ENCODE data around the gene ITGB6.
A peak's percentile ranks its signal among the peaks of the same experiment; 100 is the strongest.

The ITGB6 gene

DNA sequence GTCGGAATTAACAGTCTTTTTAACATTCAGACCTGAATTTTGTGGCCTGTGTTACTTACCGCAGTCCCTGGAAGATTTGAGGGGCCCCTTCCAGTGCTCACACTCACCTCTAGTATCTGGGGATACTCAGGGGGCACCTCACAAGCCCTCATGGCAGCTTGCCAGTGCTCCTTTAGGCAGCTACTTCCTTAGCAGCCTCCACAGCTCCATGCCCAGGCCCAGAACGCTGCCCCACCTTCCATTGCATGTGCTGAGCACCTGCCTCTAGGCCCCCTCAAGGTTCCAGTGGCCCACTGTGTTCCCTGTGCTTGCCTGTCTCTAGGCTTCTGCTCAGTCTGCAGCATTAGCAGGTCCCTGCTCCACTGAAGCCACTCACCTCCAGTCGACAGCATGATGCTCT is 107.6 kb downstream of the ITGB6 start:
- DNase-seq, result no peak

DNA sequence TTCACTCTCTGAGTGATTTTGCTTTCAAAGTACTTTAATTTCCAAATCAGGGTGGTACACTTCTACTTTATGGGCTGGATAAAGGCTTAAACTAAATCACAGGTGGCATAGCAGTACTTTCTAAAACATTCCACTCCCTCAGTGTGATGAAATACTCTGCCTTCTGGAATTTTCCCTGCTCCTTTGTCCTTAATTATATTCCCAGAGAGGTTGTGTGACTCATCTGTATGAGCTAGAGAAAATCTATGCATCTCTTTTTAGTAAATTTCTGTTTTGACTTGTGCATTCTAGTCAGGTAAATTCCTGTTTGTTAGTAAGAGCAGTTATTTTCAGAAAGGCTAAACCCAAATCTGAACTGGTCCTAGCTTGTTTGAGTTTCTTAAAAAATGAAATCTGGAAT is 108.7 kb downstream of the ITGB6 start:
- DNase-seq, result no peak

DNA sequence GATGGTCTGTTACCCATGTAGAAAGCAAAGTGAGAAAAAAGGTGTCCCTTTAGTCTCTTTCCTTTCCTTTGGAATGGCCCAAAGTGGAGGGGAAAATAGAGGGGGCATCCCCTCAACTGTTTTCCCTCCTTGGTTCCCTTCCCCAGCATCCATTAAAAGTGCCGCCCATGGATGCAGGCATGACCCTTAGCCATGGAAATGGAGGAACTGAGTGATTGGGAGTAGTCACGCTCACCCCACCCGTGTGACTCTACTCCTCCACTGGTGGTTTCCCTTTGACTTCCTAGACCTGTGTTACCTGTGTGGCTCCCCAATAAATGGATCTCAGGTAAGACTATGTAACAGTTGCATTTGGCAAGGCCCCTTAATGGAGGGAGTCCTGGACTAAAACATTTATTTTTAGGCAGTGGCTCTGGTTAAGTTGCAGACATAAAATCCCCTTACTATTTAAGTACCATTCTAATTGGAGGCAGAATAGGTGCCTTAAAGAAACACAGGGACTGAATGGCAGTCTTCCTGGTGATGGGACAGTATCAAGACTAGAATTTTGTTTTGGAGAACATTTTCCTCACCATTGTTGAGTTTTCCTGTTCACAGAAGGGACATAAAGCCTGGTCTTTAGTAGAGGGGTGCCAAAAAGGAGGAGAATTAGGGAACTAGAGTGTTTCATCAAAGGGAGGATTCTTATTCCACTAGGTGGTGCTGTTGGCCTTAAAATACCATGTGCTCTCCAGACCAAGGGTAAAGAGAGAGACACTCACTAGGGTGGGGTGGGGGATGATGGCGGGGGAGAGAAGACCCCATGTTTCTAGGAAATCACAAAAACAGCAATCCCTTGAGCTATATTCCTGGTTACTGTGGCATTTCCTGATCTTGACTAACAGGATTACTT is 112.0 kb downstream of the ITGB6 start:
- no peak for DNase-seq

DNA sequence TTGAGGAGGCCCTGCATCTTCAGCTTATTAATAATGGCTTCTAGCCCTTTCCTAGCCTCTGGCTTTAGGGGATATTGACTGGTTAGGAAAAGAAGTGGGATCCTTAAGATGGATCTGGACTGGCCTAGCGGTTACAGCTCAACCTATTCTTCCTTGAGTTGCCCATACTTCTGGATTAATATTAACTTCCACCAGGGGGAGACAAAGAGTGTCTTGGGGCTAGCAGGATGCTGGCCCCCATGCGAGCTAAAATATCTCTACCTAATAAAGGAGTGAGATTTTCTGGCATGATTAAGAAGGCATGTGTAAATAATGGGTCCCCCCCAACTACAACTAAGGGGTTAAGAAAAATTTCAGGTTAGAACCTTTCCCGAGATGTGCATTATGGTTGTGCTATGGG is 114.4 kb downstream of the ITGB6 start:
- DNase-seq, result no peak

DNA sequence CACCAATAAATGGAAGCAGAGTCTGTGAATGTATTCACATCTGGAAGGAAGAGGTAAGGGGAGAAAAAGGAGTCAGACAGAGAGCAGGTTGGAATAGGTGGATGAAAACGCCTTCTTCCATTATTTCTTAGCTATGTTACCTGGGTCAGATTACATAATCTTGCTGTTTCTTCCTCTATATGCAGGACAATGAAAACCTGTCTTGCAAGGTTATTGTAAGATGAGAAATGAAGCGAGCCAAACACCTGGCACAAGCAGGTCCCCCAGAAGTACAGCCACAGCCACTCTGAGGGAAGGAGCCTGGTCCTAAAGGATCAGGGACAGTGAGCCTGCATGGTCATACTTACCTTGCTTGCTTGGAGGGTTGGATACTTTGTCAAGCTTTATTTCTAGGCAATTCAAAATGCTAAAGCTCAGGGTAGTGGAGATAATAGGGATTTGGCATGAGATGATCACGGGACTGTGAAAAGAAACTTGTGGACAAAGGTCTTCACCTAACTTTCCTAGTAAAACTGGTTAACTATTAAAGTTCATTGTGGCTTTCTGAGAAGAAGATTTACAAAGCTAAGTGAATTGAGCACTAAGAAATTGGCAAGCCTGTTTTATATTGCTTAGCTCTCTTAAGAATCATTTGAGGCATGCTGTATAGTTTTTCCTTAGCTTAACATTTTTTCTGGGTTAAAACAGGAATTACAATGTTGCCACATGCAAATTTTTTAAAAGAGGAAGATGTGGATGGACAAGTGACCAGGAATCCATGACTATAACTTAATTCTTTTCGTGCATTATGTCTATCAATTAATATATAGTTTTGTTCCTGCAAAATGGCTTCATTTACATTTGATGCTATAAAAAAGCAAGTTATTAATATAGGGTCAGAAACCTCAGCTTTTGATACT is 121.9 kb downstream of the ITGB6 start:
- DNase-seq, result no peak

DNA sequence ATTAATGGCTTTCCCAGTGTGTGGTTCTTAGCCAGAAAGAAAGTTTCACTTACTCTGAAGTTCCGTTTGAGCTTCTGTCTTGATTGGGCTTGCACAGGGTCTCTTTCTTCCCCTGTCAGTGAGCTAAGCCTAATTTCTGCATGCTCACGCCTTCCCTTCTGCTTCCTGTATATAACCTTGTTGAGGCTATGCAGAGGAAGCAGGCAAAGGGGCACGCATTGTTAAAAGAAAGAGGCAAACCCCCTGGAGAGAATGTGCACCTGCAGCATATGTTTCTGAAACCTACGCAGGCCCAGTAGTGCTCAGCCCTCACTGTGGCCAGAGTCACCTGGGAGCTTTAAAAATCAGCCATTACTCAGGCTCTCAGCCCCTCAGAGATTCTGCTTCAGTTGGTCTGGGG is 123.2 kb downstream of the ITGB6 start:
- DNase-seq, result no peak

DNA sequence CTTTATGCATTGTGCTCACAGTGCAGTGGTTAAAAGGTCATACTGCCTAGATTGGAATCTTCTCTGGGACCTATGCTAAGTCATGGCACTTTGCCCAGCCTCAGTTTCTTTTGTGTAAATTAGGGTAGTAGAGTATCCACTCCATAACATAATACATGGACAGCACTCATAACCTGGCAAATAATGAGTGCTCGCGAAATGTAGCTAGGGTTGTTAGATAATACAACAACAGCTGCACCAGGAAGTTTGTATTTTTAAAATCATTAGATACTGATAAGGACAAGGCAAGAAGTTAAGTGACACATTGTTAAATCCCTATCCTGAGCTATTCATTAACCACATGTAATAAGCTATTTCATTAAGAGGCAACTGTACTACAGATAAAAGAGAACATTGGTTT is 123.8 kb downstream of the ITGB6 start:
- no peak for DNase-seq

DNA sequence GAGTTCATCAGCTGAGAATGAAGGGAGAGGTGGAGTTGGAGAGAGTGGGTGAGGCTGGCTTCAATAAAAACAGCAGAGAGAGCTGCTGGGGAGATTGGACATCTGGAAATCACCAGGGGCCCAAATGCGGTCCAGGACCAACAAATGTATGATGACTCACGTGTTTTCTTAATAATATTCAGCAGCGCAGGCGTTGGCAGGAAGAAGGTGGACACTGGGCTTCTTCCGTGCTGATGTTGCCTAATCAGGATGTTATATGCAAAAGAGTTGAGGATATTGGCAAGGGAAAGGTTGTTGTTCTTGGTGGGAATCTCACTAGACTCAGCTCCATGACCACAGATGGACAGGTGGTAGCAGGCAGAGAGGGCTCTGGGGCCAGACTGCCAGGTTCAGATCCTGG is 124.9 kb downstream of the ITGB6 start:
- DNase-seq, result no peak

DNA sequence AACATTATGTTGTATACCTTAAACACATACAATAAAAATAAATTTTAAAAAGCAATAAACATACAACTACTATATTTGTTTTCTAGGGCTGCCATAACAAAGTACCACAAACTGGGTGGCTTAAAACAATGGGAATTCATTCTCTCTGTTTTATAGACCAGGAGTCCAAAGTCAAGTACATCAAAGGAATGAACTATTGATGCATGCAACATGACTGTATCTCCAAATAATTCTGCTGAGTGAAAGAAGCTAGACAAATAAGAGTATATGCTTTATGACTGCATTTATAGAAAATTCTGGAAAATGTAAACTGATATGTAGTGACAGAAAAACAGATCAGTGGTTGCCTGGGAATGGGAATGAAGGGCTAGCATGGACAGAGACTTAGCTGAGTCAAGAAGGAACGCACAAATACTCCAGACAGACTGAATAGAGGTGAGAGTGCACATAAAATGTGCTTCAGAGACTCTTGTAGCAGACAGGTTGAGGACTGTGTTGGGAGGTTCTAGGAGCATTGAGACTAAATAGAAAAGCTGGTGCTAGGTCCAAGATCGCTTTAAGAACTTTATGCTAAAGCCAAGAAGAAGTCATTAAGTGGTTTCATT is 126.7 kb downstream of the ITGB6 start:
- DNase-seq, result no peak

DNA sequence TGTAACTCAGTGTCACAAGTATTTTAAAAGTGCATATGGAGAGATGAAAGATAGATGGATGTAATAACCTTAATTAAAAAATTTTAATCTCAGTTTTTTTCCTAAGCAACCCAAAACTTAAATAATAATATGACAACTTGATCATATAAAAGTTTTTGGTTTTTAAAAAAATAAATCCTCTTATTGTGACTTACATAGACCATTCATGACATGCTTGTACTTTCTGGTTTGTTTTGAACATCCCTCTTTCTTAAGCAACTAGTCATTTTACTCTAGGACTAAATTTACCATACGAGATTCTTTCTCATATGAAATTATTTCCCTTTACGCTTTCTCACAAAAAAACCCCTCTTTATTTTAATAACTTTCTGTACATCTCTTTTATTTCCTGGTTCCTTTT is 131.2 kb downstream of the ITGB6 start:
- DNase-seq, result no peak

DNA sequence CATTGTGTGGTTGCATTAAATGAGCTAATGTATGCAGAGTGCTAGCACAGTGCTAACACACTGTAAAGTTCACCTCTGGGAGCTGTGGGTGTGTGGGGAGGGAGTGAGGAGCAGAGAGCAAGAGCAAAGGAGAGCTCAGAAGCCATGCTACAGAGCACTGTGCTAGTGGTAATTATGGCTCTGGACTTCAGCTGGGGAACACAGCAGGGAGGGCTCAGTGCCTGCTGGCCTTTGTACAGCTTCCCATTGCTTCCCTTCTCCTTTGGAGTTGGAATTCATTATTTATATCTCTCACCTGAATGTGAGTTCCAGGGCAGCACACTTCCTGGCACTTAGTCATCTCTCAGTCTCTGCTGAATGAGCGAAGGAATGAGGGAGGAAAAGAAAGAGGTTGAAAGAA is 135.2 kb downstream of the ITGB6 start:
- no peak for DNase-seq

DNA sequence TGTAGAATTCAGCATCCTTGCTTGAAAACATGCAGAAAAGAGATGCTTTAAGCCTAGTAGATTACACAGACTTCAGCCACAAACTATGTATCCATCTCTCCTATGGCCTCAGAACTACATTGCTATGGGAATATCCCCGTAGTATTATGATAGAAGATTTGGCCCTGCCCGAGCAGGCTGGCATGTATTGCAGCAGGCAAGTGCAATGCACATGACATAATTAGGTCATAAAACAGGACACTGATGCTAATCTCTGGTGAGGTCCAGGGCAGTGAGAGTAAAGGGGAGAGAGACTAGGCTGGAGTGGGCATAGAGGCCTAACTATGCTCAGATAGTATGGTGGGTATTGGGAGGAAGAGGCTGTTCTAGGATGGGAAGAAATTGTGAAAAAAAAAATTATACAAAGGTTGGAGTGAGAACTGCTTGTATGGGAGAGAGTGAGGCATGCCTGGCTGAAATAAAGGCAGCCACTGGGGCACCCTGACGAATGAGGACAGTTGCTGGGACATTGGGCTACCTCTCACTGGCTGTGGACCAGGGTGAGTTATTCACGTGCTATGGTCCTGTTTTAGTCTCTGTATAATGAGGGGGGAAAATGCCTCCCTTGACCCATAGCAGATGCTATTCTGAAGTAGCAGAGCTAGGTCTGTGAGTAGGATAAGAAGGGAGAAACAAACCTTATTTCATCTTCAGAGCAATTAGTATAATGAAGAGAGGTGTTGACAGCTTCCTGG is 136.0 kb downstream of the ITGB6 start:
- no peak for DNase-seq

DNA sequence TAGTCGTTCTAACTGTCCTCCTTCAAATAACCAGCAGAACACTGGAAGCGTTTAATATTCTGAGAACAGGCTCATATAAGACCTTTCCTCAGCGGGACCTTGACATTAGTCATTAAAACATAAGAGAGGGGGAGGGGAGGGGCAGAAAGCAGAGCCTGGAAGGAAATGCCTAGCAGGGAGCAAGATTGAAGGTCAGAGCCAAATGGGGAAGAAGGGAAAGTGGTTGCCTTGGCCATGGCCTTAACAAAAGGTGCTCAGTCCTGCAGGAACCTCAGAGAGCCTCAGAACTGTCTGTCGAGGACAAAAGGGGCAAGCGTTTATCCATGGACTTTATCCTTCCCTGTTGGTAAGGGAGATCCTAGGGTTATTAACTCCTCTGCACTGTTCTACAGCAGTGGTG is 136.8 kb downstream of the ITGB6 start:
- DNase-seq, result no peak

DNA sequence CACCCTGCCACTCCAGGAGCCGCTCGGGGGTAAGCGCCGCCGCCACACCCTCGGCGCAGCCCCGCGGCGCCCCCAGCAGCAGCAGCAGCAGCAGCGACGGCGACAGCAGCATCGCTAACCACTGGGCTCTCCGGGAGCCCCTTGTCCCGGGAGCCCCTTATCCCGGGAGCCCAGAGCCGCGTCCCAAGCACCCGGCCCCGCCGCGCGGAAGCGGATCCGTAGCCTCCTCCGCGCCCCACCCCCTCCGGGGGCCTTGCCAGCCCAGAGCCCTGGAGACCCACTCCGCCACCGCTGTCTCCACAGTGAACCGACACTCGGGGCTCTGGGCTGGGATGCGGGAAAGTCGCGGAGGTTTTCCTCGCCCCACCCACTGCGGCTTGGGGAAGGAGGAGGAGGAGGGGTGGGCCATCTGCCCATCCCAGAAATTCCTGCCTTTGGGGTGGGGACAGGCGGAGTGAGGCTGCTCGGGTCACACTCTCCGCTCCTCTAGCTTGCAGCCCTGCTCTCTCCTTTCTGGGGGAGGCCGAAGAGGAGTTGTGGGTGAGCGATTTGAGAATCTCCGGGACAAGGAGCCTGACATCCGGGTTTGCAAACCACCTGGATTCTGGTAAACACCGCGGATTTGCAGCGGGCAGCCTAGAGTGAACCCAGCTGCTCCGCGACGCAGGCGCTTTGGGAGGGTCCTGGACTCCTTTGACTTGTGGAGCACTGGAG is 137.6 kb downstream of the ITGB6 start, which contains the start of gene PLA2R1:
Gene PLA2R1, minus strand, starts transcription at position 324 of the 714 bp plus-strand sequence. Its CDS starts 212 bp downstream, at position 112.
- peak in 4 of 56 donors; percentile 6 to 24 (median 13) for DNase-seq

DNA sequence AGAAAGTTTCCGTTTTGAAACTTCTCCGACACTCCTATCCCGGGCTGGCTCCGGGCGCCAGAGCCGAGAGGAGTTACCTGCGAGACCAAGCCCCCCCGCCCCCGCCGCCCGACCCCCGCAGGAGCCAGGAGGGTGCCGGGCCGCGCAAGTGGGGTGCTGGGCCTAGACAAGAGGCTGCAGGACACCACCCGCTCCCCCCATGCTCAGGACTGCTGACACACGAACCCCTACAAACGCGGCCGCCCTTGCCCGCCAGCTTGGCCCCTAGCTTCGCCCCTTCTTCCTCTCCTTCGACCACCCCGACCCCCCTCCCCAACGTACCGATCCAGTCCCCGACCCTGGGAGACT is 138.2 kb downstream of the ITGB6 start:
- DNase-seq, result peak in 1 of 56 donors; percentile 24

DNA sequence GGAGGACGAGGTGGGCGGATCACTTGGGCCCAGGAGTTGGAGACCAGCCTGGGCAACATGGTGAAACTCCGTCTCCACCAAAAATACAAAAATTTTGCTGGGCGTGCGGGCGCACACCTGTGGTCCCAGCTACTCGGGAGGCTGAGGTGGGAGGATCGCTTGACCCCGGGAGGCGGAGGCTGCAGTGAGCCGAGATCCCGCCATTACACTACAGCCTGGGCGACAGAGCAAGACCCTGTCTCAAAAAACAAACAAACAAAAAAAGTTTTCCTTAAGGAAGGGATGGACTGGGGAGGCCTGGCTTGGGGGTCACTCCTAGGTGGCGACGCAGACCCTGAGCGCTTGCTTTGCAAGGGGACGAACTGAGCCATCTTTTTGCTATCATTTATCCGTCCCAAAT is 138.5 kb downstream of the ITGB6 start:
- no peak for DNase-seq

DNA sequence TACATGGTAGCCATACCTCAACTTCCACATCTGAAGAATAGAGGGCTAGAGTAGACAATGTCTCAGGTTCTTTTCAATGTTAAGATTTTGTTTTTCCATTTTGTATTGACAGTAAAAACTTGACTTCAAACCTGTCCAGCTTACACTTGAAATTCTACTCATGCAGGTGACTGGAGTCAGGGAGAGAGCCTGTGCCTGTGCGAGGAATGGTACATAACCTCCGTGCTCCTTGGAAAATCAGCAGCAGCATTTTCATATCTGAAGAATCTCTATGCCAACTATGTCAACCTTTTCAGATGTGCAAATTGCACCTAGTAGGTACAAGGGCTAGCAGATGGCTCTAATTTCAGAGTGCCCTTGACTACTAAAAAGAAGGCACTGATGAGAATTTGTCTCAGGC is 139.8 kb downstream of the ITGB6 start:
- no peak for DNase-seq

DNA sequence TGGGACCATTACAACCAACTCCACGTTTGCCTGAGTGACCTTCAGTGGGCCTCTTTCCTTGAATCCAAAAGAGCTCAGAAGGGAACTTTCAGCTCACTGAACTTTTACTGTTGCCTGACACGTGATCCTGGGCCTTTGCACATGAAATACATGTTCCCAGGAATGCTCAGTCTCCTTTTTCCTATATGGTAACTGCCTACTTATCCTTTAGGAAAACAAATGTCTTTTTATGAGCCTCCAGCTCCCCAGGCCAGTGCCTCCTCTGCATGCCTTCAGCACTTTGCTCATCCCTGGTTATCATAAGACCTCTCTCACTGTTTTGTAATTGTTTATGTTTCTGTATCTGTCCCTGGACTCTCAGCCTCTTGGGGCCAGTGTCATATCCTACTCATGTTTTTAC is 142.7 kb downstream of the ITGB6 start:
- no peak for DNase-seq

DNA sequence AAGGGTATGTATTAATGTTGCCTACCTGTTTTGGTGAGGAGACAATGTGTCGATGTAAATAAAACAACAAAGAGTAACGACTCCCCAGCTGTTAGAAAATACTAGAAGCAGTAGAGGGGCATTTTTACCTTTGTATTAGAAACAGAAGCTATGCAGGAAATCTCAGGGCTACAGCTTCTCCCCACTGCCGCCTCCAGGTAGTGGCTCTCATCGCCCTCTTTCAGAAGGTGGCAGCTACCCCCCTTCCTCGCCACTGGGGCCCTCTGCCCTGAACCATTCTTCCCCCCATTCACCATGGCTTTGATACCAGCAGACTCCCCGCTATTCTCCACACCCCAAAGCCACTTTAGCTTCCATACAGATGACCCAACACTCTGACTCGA is 144.4 kb downstream of the ITGB6 start:
- no peak for DNase-seq

DNA sequence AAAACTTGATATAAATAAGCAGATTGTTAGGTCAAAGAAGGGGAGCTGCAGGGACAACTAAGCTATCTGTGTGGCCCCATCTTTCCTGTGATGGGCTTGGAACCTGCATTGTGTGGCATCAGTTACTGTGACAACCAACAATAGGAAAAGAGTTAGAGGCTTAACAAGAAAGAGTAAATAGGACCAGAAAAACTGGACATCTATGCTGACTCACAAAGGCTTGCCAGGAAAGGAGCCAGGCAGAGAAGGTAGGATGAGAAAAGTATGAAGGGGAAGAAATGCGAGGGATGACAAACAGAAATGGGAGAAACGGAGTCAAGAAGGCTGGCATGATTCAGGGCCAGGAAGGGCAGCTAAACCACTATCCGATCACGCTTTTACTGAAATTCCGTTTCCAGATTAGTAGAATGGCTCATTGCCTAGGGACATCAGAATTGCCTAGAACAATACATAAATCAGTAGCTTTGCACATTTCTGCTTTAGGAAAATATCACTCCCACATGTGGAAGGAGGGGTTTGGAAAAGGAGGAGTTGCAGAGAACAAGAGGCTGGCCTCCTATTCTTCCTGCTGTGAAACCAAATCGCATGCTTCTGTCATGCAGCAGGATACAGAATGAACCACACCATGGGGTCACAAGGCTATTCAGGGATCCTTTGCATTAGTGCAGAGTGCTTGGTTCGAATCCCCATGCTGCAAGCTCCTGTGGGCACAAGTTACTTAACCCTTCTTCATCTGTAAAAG is 144.9 kb downstream of the ITGB6 start:
- no peak for DNase-seq

Measured in amygdala (tissue), 56 donors.